HepG2 (cell line): Measurements from ENCODE around the gene CIART. TPM values are rescaled to one million over a fixed set of nuclear protein-coding genes. Genes with fewer than 3 reads are reported as not detected.

Source experiments
- CBX1 ChIP-seq: IDR thresholded peaks from one replicate; pipeline ENCODE4 v1.6.1; 2016; ENCODE audit warnings: antibody characterized with exemption, low read depth
- EED ChIP-seq: sonication (generic); formaldehyde crosslinking; IDR thresholded peaks from 2 replicates; pipeline ENCODE4 v1.5.0; 2020; ENCODE audit warnings: mild to moderate bottlenecking, missing genetic modification reagents
- FOXC1 ChIP-seq: sonication (generic); formaldehyde crosslinking; IDR thresholded peaks from 2 replicates; pipeline ENCODE4 v1.8.0; 2022; ENCODE audit warnings: mild to moderate bottlenecking, missing genetic modification reagents, borderline replicate concordance
- HMGA1 ChIP-seq: sonication (generic); formaldehyde crosslinking; conservative IDR thresholded peaks from 2 replicates; pipeline ENCODE4 v1.4.0; 2020; ENCODE audit warnings: missing genetic modification reagents
- PHF5A ChIP-seq: IDR thresholded peaks from one replicate; pipeline ENCODE4 v1.6.1; 2018; ENCODE audit warnings: low read depth, missing genetic modification reagents; ENCODE audit not compliant: unreplicated experiment
- POLR2A ChIP-seq, 2 experiments: IDR thresholded peaks; 2 replicates each; pipeline ENCODE4 v1.6.1; 2011; ENCODE audit warnings: low read depth in 2 of 2, low read length in 2 of 2, mild to moderate bottlenecking in 1 of 2, moderate library complexity in 1 of 2; ENCODE audit not compliant: insufficient read depth in 1 of 2
- POLR2G ChIP-seq: fragments of 200-400 bp; formaldehyde crosslinking; IDR thresholded peaks from 2 replicates; pipeline ENCODE4 v1.6.1; 2018; ENCODE audit warnings: mild to moderate bottlenecking, low read depth, low read length, moderate library complexity
- PRDM15 ChIP-seq: sonication (generic); formaldehyde crosslinking; IDR thresholded peaks from 2 replicates; pipeline ENCODE4 v1.4.0; 2020; ENCODE audit warnings: missing genetic modification reagents
- RELA ChIP-seq: sonication (generic); formaldehyde crosslinking; IDR thresholded peaks from 2 replicates; pipeline ENCODE4 v1.4.0; 2020; ENCODE audit warnings: missing genetic modification reagents
- SOX6 ChIP-seq, 2 experiments: fragments of 450-650 bp in 1 of 2; sonication (generic) in 1 of 2; formaldehyde crosslinking in 1 of 2; IDR thresholded peaks; 2 replicates each; pipeline versions ENCODE4 v1.4.0 to v1.6.1; 2017 to 2020; ENCODE audit warnings: antibody characterized with exemption in 1 of 2, mild to moderate bottlenecking in 1 of 2, missing genetic modification reagents in 1 of 2
- SP2 ChIP-seq: sonication (generic); formaldehyde crosslinking; IDR thresholded peaks from 2 replicates; pipeline ENCODE4 v1.5.1; 2020; ENCODE audit warnings: mild to moderate bottlenecking, missing genetic modification reagents
- ZBTB42 ChIP-seq: sonication (generic); formaldehyde crosslinking; IDR thresholded peaks from 2 replicates; pipeline ENCODE4 v1.5.0; 2020; ENCODE audit warnings: mild to moderate bottlenecking, missing genetic modification reagents
- ZNF12 ChIP-seq: sonication (generic); formaldehyde crosslinking; IDR thresholded peaks from 2 replicates; pipeline ENCODE4 v1.5.0; 2020; ENCODE audit warnings: missing genetic modification reagents
- ZNF24 ChIP-seq: fragments of 450-650 bp; IDR thresholded peaks from 2 replicates; pipeline ENCODE4 v1.6.1; 2017; ENCODE audit warnings: antibody characterized with exemption, mild to moderate bottlenecking
- ZNF335 ChIP-seq: sonication (generic); formaldehyde crosslinking; IDR thresholded peaks from 2 replicates; pipeline ENCODE4 v1.4.0; 2020; ENCODE audit warnings: missing genetic modification reagents
- ZSCAN20 ChIP-seq: sonication (generic); formaldehyde crosslinking; IDR thresholded peaks from 2 replicates; pipeline ENCODE4 v1.4.0; 2020; ENCODE audit warnings: missing genetic modification reagents, mild to moderate bottlenecking, borderline replicate concordance
- ZSCAN31 ChIP-seq: sonication (generic); formaldehyde crosslinking; IDR thresholded peaks from 2 replicates; pipeline ENCODE4 v1.5.0; 2020; ENCODE audit warnings: low read depth, mild to moderate bottlenecking, missing genetic modification reagents
- polyA plus RNA-seq, 8 experiments: library from polyadenylated mRNA; depleted of rRNA in 3 of 8; stranded (reverse) in 7 of 8; unstranded in 1 of 8; fragments of >200 nt; fragmentation: Illumina TruSeq in 4 of 8; extraction: Trizol in 4 of 8; gene quantifications; 2 replicates each; pipeline versions ENCODE4 v1.2.1 to v1.2.3, GENCODE V29; 2011 to 2016; ENCODE audit warnings: low read depth in 4 of 8, missing spikeins in 1 of 8, mixed read lengths in 1 of 8; ENCODE audit not compliant: insufficient read depth in 1 of 8
- total RNA-seq, 5 experiments: library from RNA; depleted of rRNA; stranded (reverse); fragments of >200 nt; fragmentation: Illumina TruSeq; extraction: Trizol; gene quantifications; 2 replicates each; pipeline ENCODE4 v1.2.3, GENCODE V29; 2016; ENCODE audit warnings: low read depth in 1 of 5
- TF ChIP-seq, protein P1 (sequence below): sonication (generic); formaldehyde crosslinking; IDR thresholded peaks from 2 replicates; pipeline ENCODE4 v1.4.0; 2020; ENCODE audit warnings: missing genetic modification reagents, borderline replicate concordance
- TF ChIP-seq, protein P2 (sequence below): sonication (generic); formaldehyde crosslinking; IDR thresholded peaks from 2 replicates; pipeline ENCODE4 v1.5.1; 2020; ENCODE audit warnings: mild to moderate bottlenecking, moderate library complexity, missing genetic modification reagents

The CIART gene
- total and polyA plus RNA-seq, 2 of the 13 experiments (the other 11 are each of a cell fraction or from before 2014, with no cell fraction given), result 0.58 TPM; not detected in 1

- TF ChIP-seq, protein P1, sequence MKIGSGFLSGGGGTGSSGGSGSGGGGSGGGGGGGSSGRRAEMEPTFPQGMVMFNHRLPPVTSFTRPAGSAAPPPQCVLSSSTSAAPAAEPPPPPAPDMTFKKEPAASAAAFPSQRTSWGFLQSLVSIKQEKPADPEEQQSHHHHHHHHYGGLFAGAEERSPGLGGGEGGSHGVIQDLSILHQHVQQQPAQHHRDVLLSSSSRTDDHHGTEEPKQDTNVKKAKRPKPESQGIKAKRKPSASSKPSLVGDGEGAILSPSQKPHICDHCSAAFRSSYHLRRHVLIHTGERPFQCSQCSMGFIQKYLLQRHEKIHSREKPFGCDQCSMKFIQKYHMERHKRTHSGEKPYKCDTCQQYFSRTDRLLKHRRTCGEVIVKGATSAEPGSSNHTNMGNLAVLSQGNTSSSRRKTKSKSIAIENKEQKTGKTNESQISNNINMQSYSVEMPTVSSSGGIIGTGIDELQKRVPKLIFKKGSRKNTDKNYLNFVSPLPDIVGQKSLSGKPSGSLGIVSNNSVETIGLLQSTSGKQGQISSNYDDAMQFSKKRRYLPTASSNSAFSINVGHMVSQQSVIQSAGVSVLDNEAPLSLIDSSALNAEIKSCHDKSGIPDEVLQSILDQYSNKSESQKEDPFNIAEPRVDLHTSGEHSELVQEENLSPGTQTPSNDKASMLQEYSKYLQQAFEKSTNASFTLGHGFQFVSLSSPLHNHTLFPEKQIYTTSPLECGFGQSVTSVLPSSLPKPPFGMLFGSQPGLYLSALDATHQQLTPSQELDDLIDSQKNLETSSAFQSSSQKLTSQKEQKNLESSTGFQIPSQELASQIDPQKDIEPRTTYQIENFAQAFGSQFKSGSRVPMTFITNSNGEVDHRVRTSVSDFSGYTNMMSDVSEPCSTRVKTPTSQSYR (CRISPR knock-in tag), result peak; percentile 93
- TF ChIP-seq EED (no peak), ZBTB42 (CRISPR knock-in tag) (0 out of 2 replicates have a peak, but pooled peaks have one; percentile 45), FOXC1 (CRISPR knock-in tag) (0 out of 2 replicates have a peak, but pooled peaks have one; percentile 9), HMGA1 (CRISPR knock-in tag) (no peak), ZSCAN31 (CRISPR knock-in tag) (no peak), SP2 (CRISPR knock-in tag) (no peak), CBX1 (no peak), POLR2G (no peak), ZSCAN20 (CRISPR knock-in tag) (no peak), ZNF24 (no peak), ZNF12 (CRISPR knock-in tag) (peak; percentile 79; the same call in 1 of the 2 replicates), PRDM15 (CRISPR knock-in tag) (no peak), POLR2A (IDR thresholded peaks at IDR 0.05; ENCODE audit: insufficient read depth in 1 of 2, low read depth in 2 of 2, low read length in 2 of 2) (peak; percentile 33 to 43; a peak in 1 of 4 replicates), RELA (CRISPR knock-in tag) (no peak), SOX6 (IDR thresholded peaks at IDR 0.05) (no peak), SOX6 (CRISPR knock-in tag; IDR thresholded peaks at IDR 0.05) (0 out of 2 replicates have a peak, but pooled peaks have one; percentile 13), ZNF335 (no peak), PHF5A (CRISPR knock-in tag) (peak; percentile 1)
- TF ChIP-seq, protein P2, sequence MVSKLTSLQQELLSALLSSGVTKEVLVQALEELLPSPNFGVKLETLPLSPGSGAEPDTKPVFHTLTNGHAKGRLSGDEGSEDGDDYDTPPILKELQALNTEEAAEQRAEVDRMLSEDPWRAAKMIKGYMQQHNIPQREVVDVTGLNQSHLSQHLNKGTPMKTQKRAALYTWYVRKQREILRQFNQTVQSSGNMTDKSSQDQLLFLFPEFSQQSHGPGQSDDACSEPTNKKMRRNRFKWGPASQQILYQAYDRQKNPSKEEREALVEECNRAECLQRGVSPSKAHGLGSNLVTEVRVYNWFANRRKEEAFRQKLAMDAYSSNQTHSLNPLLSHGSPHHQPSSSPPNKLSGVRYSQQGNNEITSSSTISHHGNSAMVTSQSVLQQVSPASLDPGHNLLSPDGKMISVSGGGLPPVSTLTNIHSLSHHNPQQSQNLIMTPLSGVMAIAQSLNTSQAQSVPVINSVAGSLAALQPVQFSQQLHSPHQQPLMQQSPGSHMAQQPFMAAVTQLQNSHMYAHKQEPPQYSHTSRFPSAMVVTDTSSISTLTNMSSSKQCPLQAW, result no peak
Observed at GRCh38 chr1:150256554-150257341, 25.6 kb upstream of the CIART start (continued).
